Mucosa of stomach (tissue), 1 donor: Measurements from ENCODE around the gene SAXO1.
"Not testable (repeated sequence)": the region's sequence is repeated elsewhere in the genome, so short reads cannot be mapped to it uniquely, and the experiment has no call there.

Experiments
- H3K27me3 ChIP-seq: one replicate; pipeline ENCODE4 v1.7.0; 2013; ENCODE audit warnings: mild to moderate bottlenecking, low read length; ENCODE audit not compliant: control insufficient read depth, insufficient read depth
- H3K36me3 ChIP-seq: one replicate; pipeline ENCODE4 v1.7.0; 2013; ENCODE audit warnings: low read length; ENCODE audit not compliant: control insufficient read depth, insufficient read depth
- H3K4me1 ChIP-seq: one replicate; pipeline ENCODE4 v1.7.0; 2013; ENCODE audit warnings: mild to moderate bottlenecking, low read length; ENCODE audit not compliant: control insufficient read depth, insufficient read depth
- H3K4me3 ChIP-seq: one replicate; pipeline ENCODE4 v1.7.0; 2013; ENCODE audit warnings: low read length
- H3K9ac ChIP-seq: one replicate; pipeline ENCODE4 v1.7.0; 2013; ENCODE audit warnings: mild to moderate bottlenecking, low read length, moderate library complexity
- H3K9me3 ChIP-seq: one replicate; pipeline ENCODE4 v1.7.0; 2013; ENCODE audit warnings: mild to moderate bottlenecking, low read length, moderate library complexity; ENCODE audit not compliant: control insufficient read depth
- donor health status: Pancreatic carcinoma.

The SAXO1 gene

DNA sequence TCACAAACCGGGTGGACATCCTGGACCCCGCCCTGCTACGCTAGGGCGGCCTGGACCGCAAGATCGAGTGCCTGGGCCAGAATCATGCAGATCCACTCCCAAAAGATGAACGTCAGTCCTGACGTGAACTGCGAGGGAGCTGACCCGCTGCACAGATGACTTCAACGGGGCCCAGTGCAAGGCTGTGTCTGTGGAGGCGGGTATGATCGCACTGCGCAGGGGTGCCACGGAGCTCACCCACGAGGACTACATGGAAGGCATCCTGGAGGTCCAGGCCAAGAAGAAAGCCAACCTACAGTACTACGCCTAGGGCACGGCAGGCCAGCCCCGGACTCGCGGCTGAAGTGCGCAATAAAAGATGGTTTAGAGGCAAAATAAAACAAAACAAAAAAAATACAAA lies 5.2 kb downstream of the SAXO1 start:
- no peaks in the 10 kb centered on the region for H3K27me3 ChIP-seq
- no peak overlapping the region for H3K9ac ChIP-seq
- no peaks in the 10 kb centered on the region for H3K36me3 ChIP-seq
- no peak overlapping the region for H3K4me3 ChIP-seq
- no peaks in the 10 kb centered on the region for H3K9me3 ChIP-seq
- H3K4me1 ChIP-seq: no peaks in the 10 kb centered on the region

GRCh38 chr9:19026375-19026774 lies 6.6 kb downstream of the SAXO1 start:
- H3K36me3 ChIP-seq: no peaks in the 10 kb centered on the region
- H3K9me3 ChIP-seq: no peaks in the 10 kb centered on the region

GRCh38 chr9:19023078-19023477 lies 9.9 kb downstream of the SAXO1 start:
- H3K36me3 ChIP-seq: no peaks in the 10 kb centered on the region
- no peak overlapping the region for H3K4me3 ChIP-seq
- no peak overlapping the region for H3K9ac ChIP-seq
- H3K27me3 ChIP-seq: no peaks in the 10 kb centered on the region
- H3K4me1 ChIP-seq: no peaks in the 10 kb centered on the region
- H3K9me3 ChIP-seq: no peaks in the 10 kb centered on the region

More at GRCh38 chr9:19026375-19026774, 6.6 kb downstream of the SAXO1 start:
- Histone ChIP-seq H3K4me3 (no peak overlapping the region), H3K9ac (no peak overlapping the region), H3K4me1 (no peaks in the 10 kb centered on the region), H3K27me3 (no peaks in the 10 kb centered on the region)

- Histone ChIP-seq H3K4me1 (no peaks in the 10 kb centered on the region), H3K4me3 (no peak overlapping the region), H3K27me3 (no peaks in the 10 kb centered on the region), H3K9ac (no peak overlapping the region), H3K36me3 (no peaks in the 10 kb centered on the region), H3K9me3 (no peaks in the 10 kb centered on the region)
These were observed 10.8 kb downstream of the SAXO1 start for GRCh38 chr9:19022206-19022605.

DNA sequence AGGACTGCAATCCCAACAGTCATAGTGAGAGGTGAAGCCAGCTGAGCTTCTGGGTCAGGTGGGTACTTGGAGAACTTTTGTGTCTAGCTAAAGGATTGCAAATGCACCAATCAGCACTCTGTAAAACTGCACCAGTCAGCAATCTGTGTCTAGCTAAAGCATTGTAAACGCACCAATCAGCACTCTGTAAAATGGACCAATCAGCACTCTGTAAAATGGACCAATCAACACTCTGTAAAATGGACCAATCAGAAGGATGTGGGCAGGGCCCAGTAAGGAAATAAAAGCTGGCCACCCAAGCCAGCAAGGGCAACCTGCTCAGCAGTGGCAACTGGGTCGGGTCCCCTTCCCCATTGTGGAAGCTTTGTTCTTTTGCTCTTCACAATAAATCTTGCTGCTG lies 11.4 kb downstream of the SAXO1 start:
- not testable (repeated sequence) for H3K9me3 ChIP-seq, H3K36me3 ChIP-seq, H3K4me3 ChIP-seq, H3K4me1 ChIP-seq, H3K27me3 ChIP-seq, H3K9ac ChIP-seq

- Histone ChIP-seq H3K4me3 (no peak overlapping the region), H3K36me3 (no peaks in the 10 kb centered on the region), H3K4me1 (no peaks in the 10 kb centered on the region), H3K9ac (no peak overlapping the region), H3K27me3 (no peaks in the 10 kb centered on the region), H3K9me3 (no peaks in the 10 kb centered on the region)
These were observed 12.0 kb downstream of the SAXO1 start for GRCh38 chr9:19020886-19021455.

DNA sequence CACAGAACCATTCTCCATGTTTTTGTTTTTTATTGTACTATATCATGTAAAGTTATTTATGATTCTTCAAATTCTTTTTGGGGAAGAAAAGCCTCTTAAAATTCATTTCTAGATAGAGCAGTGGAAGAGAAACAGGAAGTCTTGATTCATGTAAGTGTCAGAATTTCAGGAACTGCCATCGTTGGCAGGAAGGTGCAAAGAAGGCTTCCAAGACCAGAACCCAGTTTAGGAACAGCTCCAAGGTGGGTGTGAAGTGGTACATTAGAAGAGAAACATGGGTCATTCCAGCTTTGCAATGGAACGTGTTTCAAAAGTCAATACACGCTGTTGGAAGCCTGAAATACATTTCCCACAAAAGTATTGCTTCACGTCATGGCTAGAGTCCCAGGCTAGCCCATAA lies 14.8 kb downstream of the SAXO1 start:
- no peaks in the 10 kb centered on the region for H3K36me3 ChIP-seq
- H3K27me3 ChIP-seq: no peaks in the 10 kb centered on the region
- H3K4me1 ChIP-seq: no peaks in the 10 kb centered on the region
- H3K9ac ChIP-seq: no peak overlapping the region
- H3K4me3 ChIP-seq: no peak overlapping the region
- H3K9me3 ChIP-seq: no peaks in the 10 kb centered on the region

GRCh38 chr9:19009391-19009965 lies 23.5 kb downstream of the SAXO1 start:
- H3K9me3 ChIP-seq: no peaks in the 10 kb centered on the region
- no peaks in the 10 kb centered on the region for H3K36me3 ChIP-seq
- H3K4me3 ChIP-seq: no peak overlapping the region
- H3K27me3 ChIP-seq: no peaks in the 10 kb centered on the region
- H3K9ac ChIP-seq: no peak overlapping the region
- H3K4me1 ChIP-seq: no peaks in the 10 kb centered on the region

DNA sequence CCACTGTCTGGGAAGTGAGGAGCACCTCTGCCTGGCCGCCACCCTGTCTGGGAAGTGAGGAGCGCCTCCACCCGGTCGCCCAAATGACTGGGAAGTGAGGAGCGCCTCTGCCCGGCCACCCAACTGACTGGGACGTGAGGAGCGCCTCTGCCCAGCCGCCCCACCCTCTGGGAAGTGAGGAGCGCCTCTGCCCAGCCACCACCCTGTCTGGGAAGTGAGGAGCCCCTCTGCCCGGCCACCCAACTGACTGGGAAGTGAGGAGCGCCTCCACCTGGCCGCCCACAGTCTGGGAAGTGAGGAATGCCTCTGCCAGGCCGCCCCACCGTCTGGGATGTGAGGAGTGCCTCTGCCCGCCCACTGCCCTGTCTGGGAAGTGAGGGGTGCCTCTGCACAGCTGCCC lies 32.9 kb downstream of the SAXO1 start:
- Histone ChIP-seq H3K9ac (no peak overlapping the region), H3K4me1 (no peaks in the 10 kb centered on the region), H3K9me3 (no peaks in the 10 kb centered on the region), H3K36me3 (no peaks in the 10 kb centered on the region), H3K4me3 (no peak overlapping the region), H3K27me3 (no peaks in the 10 kb centered on the region)

DNA sequence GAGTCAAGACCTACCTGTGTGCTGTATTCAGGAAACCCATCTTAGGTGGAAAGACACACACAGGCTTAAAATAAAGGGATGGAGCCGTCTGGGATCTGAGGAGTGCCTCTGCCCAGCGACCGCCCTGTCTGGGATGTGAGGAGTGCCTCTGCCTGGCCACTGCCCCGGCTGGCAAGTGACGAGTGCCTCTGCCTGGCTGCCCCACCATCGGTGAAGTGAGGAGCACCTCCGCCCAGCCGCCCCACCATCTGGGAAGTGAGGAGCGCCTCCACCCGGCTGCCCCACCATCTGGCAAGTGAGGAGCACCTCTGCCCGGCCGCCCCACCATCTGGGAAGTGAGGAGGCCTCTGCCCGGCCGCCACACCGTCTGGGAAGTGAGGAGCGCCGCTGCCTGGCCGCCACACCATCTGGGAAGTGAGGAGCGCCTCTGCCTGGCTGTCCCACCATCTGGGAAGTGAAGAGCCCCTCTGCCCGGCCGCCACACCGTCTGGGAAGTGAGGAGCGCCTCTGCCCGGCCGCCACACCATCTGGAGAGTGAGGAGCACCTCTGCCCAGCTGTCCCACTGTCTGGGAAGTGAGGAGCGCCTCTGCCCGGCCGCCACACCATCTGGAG lies 33.7 kb downstream of the SAXO1 start:
- H3K4me3 ChIP-seq: no peak overlapping the region
- no peak overlapping the region for H3K9ac ChIP-seq
- no peaks in the 10 kb centered on the region for H3K4me1 ChIP-seq
- H3K9me3 ChIP-seq: no peaks in the 10 kb centered on the region
- no peaks in the 10 kb centered on the region for H3K27me3 ChIP-seq
- H3K36me3 ChIP-seq: no peaks in the 10 kb centered on the region

DNA sequence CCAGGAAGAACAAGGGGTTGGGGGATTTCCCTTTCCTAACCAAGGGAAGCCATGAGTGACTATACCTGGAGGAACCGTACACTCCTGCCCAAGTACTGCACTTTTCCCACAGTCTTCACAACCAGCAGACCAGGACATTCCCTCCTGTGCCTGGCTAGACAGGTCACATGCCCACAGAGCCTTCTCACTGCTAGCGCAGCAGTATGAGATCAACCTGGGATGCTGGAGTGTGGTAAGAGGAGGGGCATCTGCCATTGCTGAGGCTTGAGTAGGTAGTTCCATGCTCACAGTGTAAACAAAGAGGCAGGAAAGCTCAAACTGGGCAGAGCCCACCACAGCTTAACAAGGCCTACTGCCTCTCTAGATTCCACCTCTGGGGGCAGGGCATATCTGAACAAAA lies 35.9 kb downstream of the SAXO1 start:
- H3K27me3 ChIP-seq: no peaks in the 10 kb centered on the region
- H3K4me3 ChIP-seq: no peak overlapping the region
- no peaks in the 10 kb centered on the region for H3K4me1 ChIP-seq
- H3K9me3 ChIP-seq: no peaks in the 10 kb centered on the region
- no peaks in the 10 kb centered on the region for H3K36me3 ChIP-seq
- no peak overlapping the region for H3K9ac ChIP-seq

DNA sequence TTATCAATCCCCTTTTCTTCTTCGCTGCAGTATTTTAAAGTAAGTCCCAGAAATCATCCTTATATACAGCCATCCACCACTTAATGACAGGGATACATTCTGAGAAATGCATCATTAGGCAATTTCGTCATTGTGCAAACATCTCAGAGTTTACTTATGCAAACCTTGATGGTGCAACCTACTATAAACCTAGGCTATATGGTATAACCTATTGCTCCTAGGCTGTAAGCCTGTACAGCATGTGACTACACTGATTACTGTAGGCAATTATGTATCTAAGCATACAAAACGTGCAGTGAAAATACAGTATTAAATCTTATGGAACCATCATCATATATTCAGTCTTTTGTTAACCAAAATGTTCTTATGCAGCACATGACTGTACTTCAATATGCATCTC lies 36.8 kb downstream of the SAXO1 start:
- Histone ChIP-seq H3K9me3 (no peaks in the 10 kb centered on the region), H3K36me3 (no peaks in the 10 kb centered on the region), H3K4me1 (no peaks in the 10 kb centered on the region), H3K4me3 (no peak overlapping the region), H3K9ac (no peak overlapping the region), H3K27me3 (no peaks in the 10 kb centered on the region)
